K562 (cell line): ENCODE data around the gene OBSCN. TPM values are rescaled to one million over a fixed set of nuclear protein-coding genes. Genes with fewer than 3 reads are reported as not detected.
"Not testable (repeated sequence)": the region's sequence is repeated elsewhere in the genome, so short reads cannot be mapped to it uniquely, and the experiment has no call there.

Experiments used
- ATAC-seq: fragments of 200-7000 bp; cut with Tn5 transposase; 3 replicates; pipeline ENCODE4 v1.9.1; 2020; ENCODE audit warnings: moderate library complexity
- BruUV-seq: library from RNA; stranded (reverse); fragments of 400-500 nt; replicated peaks from 2 replicates; lab custom pipeline; 2021; lab: Mats Ljungman, UMichigan
- CTCF ChIA-PET: fragments of 300-600 bp; formaldehyde crosslinking; extraction: SDS; loops from one replicate; lab custom pipeline; 2021; ENCODE audit warnings: low intra/inter-chr PET ratio; lab: Yijun Ruan, JAX
- POLR2A ChIA-PET: fragments of 300-600, 350-650 bp; sonication (Branson Sonifier 250); formaldehyde crosslinking; extraction: SDS; loops from one replicate; lab custom pipeline; 2021; ENCODE audit warnings: antibody characterized with exemption, inconsistent platforms; lab: Yijun Ruan, JAX
- DNase-seq, 4 experiments: peaks; one replicate each; pipeline versions ENCODE4 v3.0.0 to v3.0.0-alpha.2; 2011 to 2018; ENCODE audit warnings: low spot score in 3 of 4, mixed read lengths in 3 of 4; ENCODE audit errors: extremely low read depth in 1 of 4
- FAIRE-seq: peaks from 2 replicates; lab custom pipeline; 2011; peaks lifted over from hg19 to GRCh38; lab: Jason Lieb, UNC
- H2AFZ ChIP-seq: 2 replicates; pipeline ENCODE4 v1.6.0; 2011; ENCODE audit warnings: low read depth, low read length, control low read depth, inconsistent platforms
- H3K27ac ChIP-seq: fragments of 200-600 bp; 3 replicates; pipeline ENCODE4 v1.8.0; 2011; ENCODE audit warnings: low read depth, mild to moderate bottlenecking, control low read depth, inconsistent platforms, low read length, moderate library complexity, mixed read lengths; ENCODE audit errors: extremely low read depth
- H3K27me3 ChIP-seq, 2 experiments: fragments of 300-600 bp in 1 of 2; 2 replicates in 1 of 2; 3 replicates in 1 of 2; pipeline versions ENCODE4 v1.6.0 to v1.8.0; 2011; ENCODE audit warnings: inconsistent platforms in 2 of 2, low read length in 2 of 2, mild to moderate bottlenecking in 1 of 2, mixed read lengths in 1 of 2, moderate library complexity in 1 of 2; ENCODE audit not compliant: control insufficient read depth in 2 of 2, insufficient read depth in 2 of 2
- H3K36me3 ChIP-seq: fragments of 300-600 bp; 3 replicates; pipeline ENCODE4 v1.8.0; 2011; ENCODE audit warnings: mild to moderate bottlenecking, low read length, inconsistent platforms; ENCODE audit not compliant: control insufficient read depth, insufficient read depth
- H3K4me1 ChIP-seq, 2 experiments: fragments of 200-600 bp in 1 of 2; replicated peaks in 1 of 2; 2 replicates in 1 of 2; 3 replicates in 1 of 2; pipeline versions ENCODE4 v1.5.1 to v1.8.0; 2011; ENCODE audit warnings: inconsistent platforms in 2 of 2, low read length in 2 of 2, mild to moderate bottlenecking in 1 of 2, mixed read lengths in 1 of 2, moderate library complexity in 1 of 2; ENCODE audit not compliant: control insufficient read depth in 2 of 2, insufficient read depth in 2 of 2
- H3K4me2 ChIP-seq: 2 replicates; pipeline ENCODE4 v1.6.1; 2011; ENCODE audit warnings: low read length, control low read depth, inconsistent platforms, mixed read lengths; ENCODE audit not compliant: insufficient read depth
- H3K4me3 ChIP-seq: fragments of 200-600 bp; sonication (generic), shearing (Covaris generic); 2 replicates; pipeline ENCODE4 v1.5.1; 2016; ENCODE audit warnings: control low read depth, inconsistent platforms
- H3K79me2 ChIP-seq: fragments of 200-600 bp; 3 replicates; pipeline ENCODE4 v1.8.0; 2011; ENCODE audit warnings: low read length, inconsistent platforms; ENCODE audit not compliant: control insufficient read depth, insufficient read depth
- H3K9ac ChIP-seq, 2 experiments: 2 replicates each; pipeline versions ENCODE4 v1.6.0 to v1.6.1; 2011; ENCODE audit warnings: low read depth in 2 of 2, low read length in 2 of 2, control low read depth in 1 of 2, inconsistent platforms in 1 of 2, mild to moderate bottlenecking in 1 of 2, mixed read lengths in 1 of 2; ENCODE audit not compliant: insufficient read depth in 1 of 2
- H3K9me1 ChIP-seq: one replicate; pipeline ENCODE4 v1.6.0; 2011; ENCODE audit warnings: inconsistent platforms, mild to moderate bottlenecking, low read length, moderate library complexity; ENCODE audit not compliant: control insufficient read depth, insufficient read depth
- H3K9me3 ChIP-seq: replicated peaks from 2 replicates; pipeline ENCODE4 v1.5.1; 2011; ENCODE audit warnings: low read depth, low read length, inconsistent platforms; ENCODE audit not compliant: control insufficient read depth, insufficient read depth
- H4K20me1 ChIP-seq: replicated peaks from 2 replicates; pipeline ENCODE4 v1.6.1; 2011; ENCODE audit warnings: low read length, inconsistent platforms, mixed read lengths; ENCODE audit not compliant: control insufficient read depth, insufficient read depth
- C11orf30 ChIP-seq: fragments of 450-650 bp; IDR thresholded peaks from 2 replicates; pipeline ENCODE4 v1.6.1; 2016; ENCODE audit warnings: low read depth, mild to moderate bottlenecking
- CBFA2T2 ChIP-seq: fragments of 450-650 bp; conservative IDR thresholded peaks from 2 replicates; pipeline ENCODE4 v1.6.1; 2017; ENCODE audit warnings: mild to moderate bottlenecking
- CBFA2T3 ChIP-seq: fragments of 450-650 bp; IDR thresholded peaks from 2 replicates; pipeline ENCODE4 v1.6.1; 2017
- FOSL1 ChIP-seq: fragments of 200-800 bp; sonication (Bioruptor generic); conservative IDR thresholded peaks from 2 replicates; pipeline ENCODE4 v1.6.1; 2016; ENCODE audit warnings: missing genetic modification characterization, missing compliant biosample characterization
- KLF1 ChIP-seq: fragments of 450-650 bp; IDR thresholded peaks from 2 replicates; pipeline ENCODE4 v1.6.1; 2016; ENCODE audit warnings: missing genetic modification characterization, missing compliant biosample characterization
- MAFF ChIP-seq: IDR thresholded peaks from 2 replicates; pipeline ENCODE4 v1.6.1; 2012; ENCODE audit warnings: low read length, improper control_type of control experiment
- MAFG ChIP-seq: fragments of 450-650 bp; conservative IDR thresholded peaks from 2 replicates; pipeline ENCODE4 v1.6.1; 2016; ENCODE audit warnings: missing genetic modification characterization, missing compliant biosample characterization
- MAFK ChIP-seq: IDR thresholded peaks from 2 replicates; pipeline ENCODE4 v1.6.1; 2011; ENCODE audit warnings: low read length, improper control_type of control experiment
- NFE2 ChIP-seq: IDR thresholded peaks from 2 replicates; pipeline ENCODE4 v1.6.1; 2014; ENCODE audit warnings: antibody characterized with exemption, low read depth
- WGBS: fragments of 100-300 bp; shearing (Covaris generic); methylation state at CpG from one replicate; pipeline ENCODE4 v1.1.6; 2016; ENCODE audit warnings: low coverage, mixed read lengths; ENCODE audit not compliant: insufficient coverage; ENCODE audit errors: missing lambda C conversion rate; 5-methylcytosine and 5-hydroxymethylcytosine counted together
- in situ Hi-C: fragments of 300-500 bp; cut with MboI; formaldehyde crosslinking; loops from 4 replicates; pipeline ENCODE4 v1.15.0; 2018; ENCODE audit warnings: inconsistent platforms, mixed read lengths
- intact Hi-C: fragments of 100-400 bp; cut with micrococcal nuclease; formaldehyde crosslinking; loops from 2 replicates; pipeline ENCODE4 v1.14.2; 2022
- polyA plus RNA-seq, 8 experiments: library from polyadenylated mRNA; depleted of rRNA in 4 of 8; stranded (reverse) in 5 of 8; unstranded in 3 of 8; fragments of >200 nt; fragmentation: Nextera tagmentation in 2 of 8; fragmentation: Illumina TruSeq in 1 of 8; extraction: Ambion mirVana in 2 of 8; extraction: Trizol in 1 of 8; gene quantifications; 2 replicates each; pipeline versions ENCODE4 v1.2.1 to v1.2.3, GENCODE V29; 2011 to 2014; ENCODE audit warnings: inconsistent platforms in 1 of 8, missing spikeins in 1 of 8
- total RNA-seq, 7 experiments: library from RNA; depleted of rRNA in 6 of 7; stranded (reverse); fragments of >200 nt in 6 of 7; fragmentation: Illumina TruSeq in 2 of 7; extraction: Trizol in 2 of 7; gene quantifications; 2 replicates each; pipeline versions ENCODE4 v1.2.1 to v1.2.3, GENCODE V29; 2011 to 2021; ENCODE audit warnings: low replicate concordance in 1 of 7

Gene OBSCN
- total and polyA plus RNA-seq, 9 of the 15 experiments (the other 6 are each of a cell fraction or from before 2014, with no cell fraction given): 0.18 to 19.7 (median 3.6) TPM

- H2AFZ ChIP-seq, H3K27ac ChIP-seq, ATAC-seq, H4K20me1 ChIP-seq, CTCF ChIA-PET, H3K9me1 ChIP-seq, DNase-seq, in situ Hi-C loops, H3K9me3 ChIP-seq, FAIRE-seq, H3K36me3 ChIP-seq, BruUV-seq, intact Hi-C loops, POLR2A ChIA-PET, H3K9ac ChIP-seq, H3K79me2 ChIP-seq, H3K4me3 ChIP-seq, H3K4me1 ChIP-seq, H3K4me2 ChIP-seq: not testable (repeated sequence)
- H3K27me3 ChIP-seq: peaks cover 0 to 12% of the 10 kb centered on the region in 2 experiments; a peak in 1 of 5 replicates
- TF ChIP-seq MAFF (peak; percentile 33; the same call in 1 of the 2 replicates), CBFA2T2 (0 out of 2 replicates have a peak, but pooled peaks have one; percentile 14), FOSL1 (peak; percentile 44; the same call in 1 of the 2 replicates), MAFG (peak; percentile 41), NFE2 (peak; percentile 66), CBFA2T3 (peak; percentile 53; the same call in 1 of the 2 replicates), KLF1 (tag) (peak; percentile 33; the same call in 1 of the 2 replicates), MAFK (peak; percentile 27; the same call in 1 of the 2 replicates), C11orf30 (peak; percentile 46; the same call in 1 of the 2 replicates)
- WGBS: 6% methylated on average over 1 of the region's 1 CpG
Measured at GRCh38 chr1:228252476-228252875, 44.6 kb downstream of the OBSCN start.
